DND-41 (cell line): Measurements from ENCODE around the gene MMP7.

Experiments used
- ATAC-seq: fragments of 200-7000 bp; cut with Tn5 transposase; 3 replicates; pipeline ENCODE4 v1.9.1; 2021; ENCODE audit warnings: low read depth; ENCODE audit not compliant: insufficient read depth
- DNase-seq: peaks from one replicate; pipeline ENCODE4 v3.0.0-alpha.2; 2020
- H2AFZ ChIP-seq: 2 replicates; pipeline ENCODE4 v1.6.0; 2012; ENCODE audit warnings: low read depth, low read length
- H3K27ac ChIP-seq: 2 replicates; pipeline ENCODE4 v1.5.1; 2012; ENCODE audit warnings: low read length, inconsistent platforms
- H3K27me3 ChIP-seq: fragments of 200-600 bp; sonication (generic); 2 replicates; pipeline ENCODE4 v1.6.0; 2012; ENCODE audit warnings: low read length, mild to moderate bottlenecking, inconsistent platforms; ENCODE audit not compliant: insufficient read depth, poor library complexity
- H3K36me3 ChIP-seq: 2 replicates; pipeline ENCODE4 v1.5.1; 2012; ENCODE audit warnings: low read length, inconsistent platforms; ENCODE audit not compliant: insufficient read depth
- H3K4me1 ChIP-seq: 2 replicates; pipeline ENCODE4 v1.5.1; 2012; ENCODE audit warnings: mild to moderate bottlenecking, low read length; ENCODE audit not compliant: insufficient read depth
- H3K4me2 ChIP-seq: 2 replicates; pipeline ENCODE4 v1.6.0; 2012; ENCODE audit warnings: mild to moderate bottlenecking, moderate library complexity, low read length, inconsistent platforms; ENCODE audit not compliant: insufficient read depth
- H3K4me3 ChIP-seq, 2 experiments: fragments of 200-600 bp in 1 of 2; shearing (Covaris generic) in 1 of 2; 2 replicates each; pipeline ENCODE4 v1.5.1; 2012 to 2016; ENCODE audit warnings: inconsistent platforms in 2 of 2, low read length in 2 of 2, mild to moderate bottlenecking in 2 of 2, low read depth in 1 of 2, moderate library complexity in 1 of 2
- H3K79me2 ChIP-seq: 2 replicates; pipeline ENCODE4 v1.6.0; 2012; ENCODE audit warnings: low read length, inconsistent platforms; ENCODE audit not compliant: insufficient read depth
- H3K9ac ChIP-seq: 2 replicates; pipeline ENCODE4 v1.6.0; 2012; ENCODE audit warnings: low read depth, mild to moderate bottlenecking, inconsistent platforms, low read length, moderate library complexity
- H3K9me3 ChIP-seq: 2 replicates; pipeline ENCODE4 v1.5.1; 2012; ENCODE audit warnings: low read length, moderate library complexity, mild to moderate bottlenecking, inconsistent platforms; ENCODE audit not compliant: insufficient read depth, severe bottlenecking
- H4K20me1 ChIP-seq: 2 replicates; pipeline ENCODE4 v1.6.0; 2012; ENCODE audit warnings: low read length; ENCODE audit not compliant: insufficient read depth
- CTCF ChIP-seq: IDR thresholded peaks from 2 replicates; pipeline ENCODE4 v1.5.1; 2012; ENCODE audit warnings: borderline replicate concordance, low read length, moderate library complexity, mild to moderate bottlenecking; ENCODE audit not compliant: poor library complexity, severe bottlenecking; ENCODE audit errors: extremely low read depth
- EZH2 ChIP-seq: IDR thresholded peaks from 3 replicates; pipeline ENCODE4 v1.6.1; 2012; ENCODE audit warnings: borderline replicate concordance, low read depth, mild to moderate bottlenecking, moderate library complexity, low read length, inconsistent platforms; ENCODE audit not compliant: severe bottlenecking

The MMP7 gene

GRCh38 chr11:102487214-102487613 lies 43.3 kb downstream of the MMP7 start:
- H3K4me1 ChIP-seq = no peaks in the 10 kb centered on the region
- no peaks in the 10 kb centered on the region for H4K20me1 ChIP-seq
- H3K27me3 ChIP-seq = no peaks in the 10 kb centered on the region
- H3K79me2 ChIP-seq = no peaks in the 10 kb centered on the region
- no peak overlapping the region for H3K9ac ChIP-seq
- TF ChIP-seq EZH2 (no peak), CTCF (no peak)
- H2AFZ ChIP-seq = no peak overlapping the region
- H3K9me3 ChIP-seq = no peaks in the 10 kb centered on the region
- DNase-seq (no peak), ATAC-seq (no peak)
- H3K36me3 ChIP-seq = no peaks in the 10 kb centered on the region
- H3K4me2 ChIP-seq = no peak overlapping the region
- no peak overlapping the region for H3K4me3 ChIP-seq
- H3K27ac ChIP-seq = no peak overlapping the region

GRCh38 chr11:102486584-102486983 lies 44.0 kb downstream of the MMP7 start:
- H2AFZ ChIP-seq = no peak overlapping the region
- H3K9ac ChIP-seq = no peak overlapping the region
- TF ChIP-seq EZH2 (no peak), CTCF (no peak)

GRCh38 chr11:102485095-102485722 lies 45.3 kb downstream of the MMP7 start:
- ATAC-seq (no peak), DNase-seq (no peak)
- Histone ChIP-seq H3K4me1 (no peaks in the 10 kb centered on the region), H3K9me3 (no peaks in the 10 kb centered on the region), H4K20me1 (no peaks in the 10 kb centered on the region), H3K9ac (no peak overlapping the region), H2AFZ (no peak overlapping the region), H3K79me2 (no peaks in the 10 kb centered on the region), H3K36me3 (no peaks in the 10 kb centered on the region), H3K4me3 (no peak overlapping the region), H3K27me3 (no peaks in the 10 kb centered on the region), H3K4me2 (no peak overlapping the region), H3K27ac (no peak overlapping the region)
- TF ChIP-seq EZH2 = no peak
- no peak for TF ChIP-seq CTCF

More at GRCh38 chr11:102486584-102486983, 44.0 kb downstream of the MMP7 start:
- Histone ChIP-seq H3K4me1 (no peaks in the 10 kb centered on the region), H4K20me1 (no peaks in the 10 kb centered on the region), H3K27me3 (no peaks in the 10 kb centered on the region), H3K27ac (no peak overlapping the region), H3K9me3 (no peaks in the 10 kb centered on the region), H3K4me2 (no peak overlapping the region), H3K36me3 (no peaks in the 10 kb centered on the region), H3K79me2 (no peaks in the 10 kb centered on the region), H3K4me3 (no peak overlapping the region)
- ATAC-seq (no peak), DNase-seq (no peak)
